Vagina (tissue), 2 donors: ENCODE measurements around the gene ARSB. TPM values are rescaled to one million over a fixed set of nuclear protein-coding genes. Genes with fewer than 3 reads are reported as not detected.
A peak's percentile ranks its signal among the peaks of the same experiment; 100 is the strongest.

Experiments used
- DNase-seq, 2 donors: peaks; one replicate each; pipeline ENCODE4 v3.0.0-alpha.2; 2017; ENCODE audit errors: extremely low spot score in 2 of 2
- H3K27ac ChIP-seq: fragments of 200-600 bp; sonication (generic); one replicate; pipeline ENCODE4 v1.5.1; 2019
- H3K27me3 ChIP-seq: fragments of 200-600 bp; sonication (generic); one replicate; pipeline ENCODE4 v1.5.1; 2019
- H3K36me3 ChIP-seq, 2 donors: fragments of 200-600 bp; sonication (generic); one replicate each; pipeline ENCODE4 v1.5.1; 2017 to 2019
- H3K4me1 ChIP-seq: fragments of 200-600 bp; sonication (generic); one replicate; pipeline ENCODE4 v1.5.1; 2019
- H3K4me3 ChIP-seq, 2 donors: fragments of 200-600 bp; sonication (generic); 1 replicate in 1 of 2; 2 replicates in 1 of 2; pipeline ENCODE4 v1.5.1; 2016 to 2019
- H3K9me3 ChIP-seq: fragments of 200-600 bp; sonication (generic); one replicate; pipeline ENCODE4 v1.5.1; 2019
- CTCF ChIP-seq, 3 experiments: fragments of 450-650 bp in 2 of 3; fragments of 200-600 bp in 1 of 3; sonication (generic) in 1 of 3; IDR thresholded peaks; one replicate each; pipeline ENCODE4 v1.5.1; 2017 to 2019; ENCODE audit warnings: antibody characterized with exemption in 3 of 3, mild to moderate bottlenecking in 2 of 3, moderate library complexity in 2 of 3
- POLR2A ChIP-seq, 2 donors: fragments of 450-650 bp; IDR thresholded peaks; one replicate each; pipeline ENCODE4 v1.6.1; 2017; ENCODE audit warnings: antibody characterized with exemption in 2 of 2, mild to moderate bottlenecking in 2 of 2, moderate library complexity in 2 of 2
- POLR2AphosphoS5 ChIP-seq, 2 donors: sonication (generic); formaldehyde crosslinking; IDR thresholded peaks; one replicate each; pipeline ENCODE4 v1.9.0; 2017; ENCODE audit warnings: antibody characterized with exemption in 2 of 2, mild to moderate bottlenecking in 2 of 2, low read depth in 1 of 2; ENCODE audit not compliant: insufficient read depth in 1 of 2
- intact Hi-C: fragments of 100-400 bp; cut with DNase I; formaldehyde crosslinking; loops from one replicate; pipeline ENCODE4 v1.15.1; 2023
- total RNA-seq: library from RNA; depleted of rRNA; stranded (reverse); fragments of >200 nt; gene quantifications from one replicate; pipeline ENCODE4 v1.2.3, GENCODE V29; 2016

The ARSB gene
- total RNA-seq, 1 donor from 2014 or later = 12.3 TPM

GRCh38 chr5:78781611-78782286, 203.4 kb downstream of the ARSB start:
- H3K27me3 ChIP-seq = no peaks in the 10 kb centered on the region
- DNase-seq = no peak
- H3K9me3 ChIP-seq = no peaks in the 10 kb centered on the region
- H3K4me1 ChIP-seq = peaks cover 13% of the 10 kb centered on the region
- H3K27ac ChIP-seq = no peak overlapping the region
- no peaks in the 10 kb centered on the region for H3K36me3 ChIP-seq
- TF ChIP-seq CTCF (IDR thresholded peaks at IDR 0.05) (no peak), POLR2A (IDR thresholded peaks at IDR 0.05) (no peak), POLR2AphosphoS5 (IDR thresholded peaks at IDR 0.05; ENCODE audit: insufficient read depth in 1 of 2, low read depth in 1 of 2) (no peak)
- intact Hi-C loops = no loop called here
- H3K4me3 ChIP-seq = no peak overlapping the region

GRCh38 chr5:78779771-78780616, 205.1 kb downstream of the ARSB start:
- H3K27me3 ChIP-seq = no peaks in the 10 kb centered on the region
- H3K4me3 ChIP-seq = no peak overlapping the region
- H3K27ac ChIP-seq = peak overlapping the region; percentile 65
- peaks cover 13% of the 10 kb centered on the region for H3K4me1 ChIP-seq
- no peaks in the 10 kb centered on the region for H3K36me3 ChIP-seq
- peak in 1 of 2 donors; percentile 97 for DNase-seq
- H3K9me3 ChIP-seq = no peaks in the 10 kb centered on the region
- TF ChIP-seq CTCF (IDR thresholded peaks at IDR 0.05) (no peak), POLR2A (IDR thresholded peaks at IDR 0.05) (no peak), POLR2AphosphoS5 (IDR thresholded peaks at IDR 0.05; ENCODE audit: insufficient read depth in 1 of 2, low read depth in 1 of 2) (peak; percentile 32 to 37)
- intact Hi-C loops = no loop called here

GRCh38 chr5:78779262-78779661, 205.8 kb downstream of the ARSB start:
- H3K36me3 ChIP-seq = no peaks in the 10 kb centered on the region
- no peaks in the 10 kb centered on the region for H3K9me3 ChIP-seq
- TF ChIP-seq CTCF (IDR thresholded peaks at IDR 0.05) (no peak), POLR2A (IDR thresholded peaks at IDR 0.05) (no peak), POLR2AphosphoS5 (IDR thresholded peaks at IDR 0.05; ENCODE audit: insufficient read depth in 1 of 2, low read depth in 1 of 2) (no peak)
- no peaks in the 10 kb centered on the region for H3K27me3 ChIP-seq
- peaks cover 13% of the 10 kb centered on the region for H3K4me1 ChIP-seq
- DNase-seq = no peak
- no peak overlapping the region for H3K4me3 ChIP-seq
- intact Hi-C loops = no loop called here
- H3K27ac ChIP-seq = peak overlapping the region; percentile 49

GRCh38 chr5:78778538-78778937, 206.6 kb downstream of the ARSB start:
- Histone ChIP-seq H3K27me3 (no peaks in the 10 kb centered on the region), H3K4me3 (no peak overlapping the region), H3K27ac (peak overlapping the region; percentile 49), H3K4me1 (peaks cover 13% of the 10 kb centered on the region), H3K9me3 (no peaks in the 10 kb centered on the region), H3K36me3 (no peaks in the 10 kb centered on the region)
- intact Hi-C loops = no loop called here
- TF ChIP-seq POLR2AphosphoS5 (IDR thresholded peaks at IDR 0.05; ENCODE audit: insufficient read depth in 1 of 2, low read depth in 1 of 2) (no peak), CTCF (IDR thresholded peaks at IDR 0.05) (no peak), POLR2A (IDR thresholded peaks at IDR 0.05) (no peak)
- DNase-seq = no peak

GRCh38 chr5:78777901-78778300, 207.2 kb downstream of the ARSB start:
- peak in 1 of 2 donors; percentile 64 for DNase-seq
- H3K36me3 ChIP-seq = no peaks in the 10 kb centered on the region
- TF ChIP-seq CTCF (IDR thresholded peaks at IDR 0.05) = no peak
- no peak for TF ChIP-seq POLR2AphosphoS5 (IDR thresholded peaks at IDR 0.05; ENCODE audit: insufficient read depth in 1 of 2, low read depth in 1 of 2)
- no peak for TF ChIP-seq POLR2A (IDR thresholded peaks at IDR 0.05)
- H3K27me3 ChIP-seq = no peaks in the 10 kb centered on the region
- H3K4me3 ChIP-seq = no peak overlapping the region
- H3K27ac ChIP-seq = no peak overlapping the region
- intact Hi-C loops = no loop called here
- H3K9me3 ChIP-seq = no peaks in the 10 kb centered on the region
- peaks cover 13% of the 10 kb centered on the region for H3K4me1 ChIP-seq
